ENCODE data around the gene TJP2.

Gene TJP2

GRCh38 chr9:69202556-69202955 is 28.5 kb downstream of the TJP2 start:
- no peak for DNase-seq (ENCODE audit: low read depth, low spot score)
- Histone ChIP-seq H3K9me3 (ENCODE audit: insufficient read depth, low read length) (no peaks in the 10 kb centered on the region), H3K9ac (ENCODE audit: insufficient read length, low read depth) (no peak overlapping the region), H3K27me3 (ENCODE audit: insufficient read depth, insufficient read length) (no peaks in the 10 kb centered on the region), H3K4me1 (ENCODE audit: insufficient read depth, insufficient read length) (peaks cover 3% of the 10 kb centered on the region), H3K4me3 (ENCODE audit: insufficient read length, low read depth) (no peak overlapping the region), H3K36me3 (ENCODE audit: insufficient read depth, insufficient read length, low read length) (peaks cover 3% of the 10 kb centered on the region)
- TF ChIP-seq YY1 (IDR thresholded peaks at IDR 0.05; ENCODE audit: insufficient read depth, insufficient read length) = no peak
- no peak for TF ChIP-seq SUZ12 (IDR thresholded peaks at IDR 0.05; ENCODE audit: extremely low read depth, insufficient read depth, insufficient read length)
- no peak for TF ChIP-seq ZNF274 (IDR thresholded peaks at IDR 0.05; ENCODE audit: low read depth, low read length)

DNA sequence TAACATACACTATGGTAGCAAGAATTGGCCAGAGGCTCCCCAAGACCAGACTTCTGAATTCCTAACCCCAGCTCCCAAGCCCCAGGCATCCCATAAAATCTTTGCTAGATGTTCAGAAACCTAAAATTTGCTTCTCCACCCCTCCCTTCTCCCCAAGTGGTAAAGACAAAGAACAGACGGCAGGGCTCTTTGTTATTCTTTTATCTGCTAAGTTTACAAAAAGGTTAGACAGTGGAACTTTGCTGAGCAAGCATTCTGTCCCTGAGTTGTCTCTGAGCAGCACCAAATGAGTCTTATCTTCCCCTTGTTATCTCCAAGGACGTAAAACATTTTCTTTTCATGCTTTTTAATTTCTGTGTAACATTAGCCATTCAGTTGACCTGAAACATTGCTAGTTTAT is 30.2 kb downstream of the TJP2 start:
- Histone ChIP-seq H3K4me3 (ENCODE audit: insufficient read length, low read depth) (no peak overlapping the region), H3K9me3 (ENCODE audit: insufficient read depth, low read length) (no peaks in the 10 kb centered on the region), H3K36me3 (ENCODE audit: insufficient read depth, insufficient read length, low read length) (peaks cover 3% of the 10 kb centered on the region), H3K4me1 (ENCODE audit: insufficient read depth, insufficient read length) (peaks cover 3% of the 10 kb centered on the region), H3K9ac (ENCODE audit: insufficient read length, low read depth) (no peak overlapping the region), H3K27me3 (ENCODE audit: insufficient read depth, insufficient read length) (no peaks in the 10 kb centered on the region)
- no peak for DNase-seq (ENCODE audit: low read depth, low spot score)
- TF ChIP-seq YY1 (IDR thresholded peaks at IDR 0.05; ENCODE audit: insufficient read depth, insufficient read length) = no peak
- TF ChIP-seq ZNF274 (IDR thresholded peaks at IDR 0.05; ENCODE audit: low read depth, low read length) = no peak
- TF ChIP-seq SUZ12 (IDR thresholded peaks at IDR 0.05; ENCODE audit: extremely low read depth, insufficient read depth, insufficient read length) = no peak

- H3K9me3 ChIP-seq (ENCODE audit: insufficient read depth, low read length) = no peaks in the 10 kb centered on the region
- peaks cover 3% of the 10 kb centered on the region for H3K4me1 ChIP-seq (ENCODE audit: insufficient read depth, insufficient read length)
- TF ChIP-seq ZNF274 (IDR thresholded peaks at IDR 0.05; ENCODE audit: low read depth, low read length) = no peak
- no peak for TF ChIP-seq SUZ12 (IDR thresholded peaks at IDR 0.05; ENCODE audit: extremely low read depth, insufficient read depth, insufficient read length)
- TF ChIP-seq YY1 (IDR thresholded peaks at IDR 0.05; ENCODE audit: insufficient read depth, insufficient read length) = no peak
- H3K4me3 ChIP-seq (ENCODE audit: insufficient read length, low read depth) = no peak overlapping the region
- no peak for DNase-seq (ENCODE audit: low read depth, low spot score)
- no peak overlapping the region for H3K9ac ChIP-seq (ENCODE audit: insufficient read length, low read depth)
- peaks cover 3% of the 10 kb centered on the region for H3K36me3 ChIP-seq (ENCODE audit: insufficient read depth, insufficient read length, low read length)
- no peaks in the 10 kb centered on the region for H3K27me3 ChIP-seq (ENCODE audit: insufficient read depth, insufficient read length)
Measured at GRCh38 chr9:69204849-69205248, 30.8 kb downstream of the TJP2 start.

GRCh38 chr9:69206047-69206446 is 32.0 kb downstream of the TJP2 start:
- H3K9ac ChIP-seq (ENCODE audit: insufficient read length, low read depth) = no peak overlapping the region
- peaks cover 3% of the 10 kb centered on the region for H3K4me1 ChIP-seq (ENCODE audit: insufficient read depth, insufficient read length)
- no peaks in the 10 kb centered on the region for H3K27me3 ChIP-seq (ENCODE audit: insufficient read depth, insufficient read length)
- H3K9me3 ChIP-seq (ENCODE audit: insufficient read depth, low read length) = no peaks in the 10 kb centered on the region
- TF ChIP-seq ZNF274 (IDR thresholded peaks at IDR 0.05; ENCODE audit: low read depth, low read length) (no peak), YY1 (IDR thresholded peaks at IDR 0.05; ENCODE audit: insufficient read depth, insufficient read length) (no peak), SUZ12 (IDR thresholded peaks at IDR 0.05; ENCODE audit: extremely low read depth, insufficient read depth, insufficient read length) (no peak)
- peaks cover 3% of the 10 kb centered on the region for H3K36me3 ChIP-seq (ENCODE audit: insufficient read depth, insufficient read length, low read length)
- no peak overlapping the region for H3K4me3 ChIP-seq (ENCODE audit: insufficient read length, low read depth)
- no peak for DNase-seq (ENCODE audit: low read depth, low spot score)

DNA sequence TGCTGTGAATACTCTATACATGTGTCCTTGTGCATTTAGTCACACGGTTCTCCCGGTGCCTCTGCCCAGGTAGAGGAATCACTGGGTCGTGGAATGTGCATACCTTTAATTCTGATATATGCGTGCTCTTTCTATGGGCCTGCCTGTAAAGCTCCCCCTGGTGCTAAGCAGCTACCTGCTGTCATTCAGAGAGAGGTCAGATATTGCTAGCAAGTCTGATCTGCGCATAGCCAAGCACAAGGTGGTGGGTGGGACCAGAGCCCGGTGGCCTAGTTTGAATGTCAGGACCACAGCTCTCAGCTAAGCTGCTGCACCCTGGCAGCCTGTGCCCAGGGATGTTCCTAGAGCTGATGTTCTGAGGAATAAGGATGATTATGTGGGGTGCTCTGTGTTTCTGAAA is 33.4 kb downstream of the TJP2 start:
- Histone ChIP-seq H3K9me3 (ENCODE audit: insufficient read depth, low read length) (no peaks in the 10 kb centered on the region), H3K36me3 (ENCODE audit: insufficient read depth, insufficient read length, low read length) (no peaks in the 10 kb centered on the region), H3K4me3 (ENCODE audit: insufficient read length, low read depth) (no peak overlapping the region), H3K9ac (ENCODE audit: insufficient read length, low read depth) (no peak overlapping the region), H3K4me1 (ENCODE audit: insufficient read depth, insufficient read length) (peaks cover 3% of the 10 kb centered on the region), H3K27me3 (ENCODE audit: insufficient read depth, insufficient read length) (no peaks in the 10 kb centered on the region)
- TF ChIP-seq SUZ12 (IDR thresholded peaks at IDR 0.05; ENCODE audit: extremely low read depth, insufficient read depth, insufficient read length) (no peak), ZNF274 (IDR thresholded peaks at IDR 0.05; ENCODE audit: low read depth, low read length) (no peak), YY1 (IDR thresholded peaks at IDR 0.05; ENCODE audit: insufficient read depth, insufficient read length) (no peak)
- DNase-seq (ENCODE audit: low read depth, low spot score) = no peak

DNA sequence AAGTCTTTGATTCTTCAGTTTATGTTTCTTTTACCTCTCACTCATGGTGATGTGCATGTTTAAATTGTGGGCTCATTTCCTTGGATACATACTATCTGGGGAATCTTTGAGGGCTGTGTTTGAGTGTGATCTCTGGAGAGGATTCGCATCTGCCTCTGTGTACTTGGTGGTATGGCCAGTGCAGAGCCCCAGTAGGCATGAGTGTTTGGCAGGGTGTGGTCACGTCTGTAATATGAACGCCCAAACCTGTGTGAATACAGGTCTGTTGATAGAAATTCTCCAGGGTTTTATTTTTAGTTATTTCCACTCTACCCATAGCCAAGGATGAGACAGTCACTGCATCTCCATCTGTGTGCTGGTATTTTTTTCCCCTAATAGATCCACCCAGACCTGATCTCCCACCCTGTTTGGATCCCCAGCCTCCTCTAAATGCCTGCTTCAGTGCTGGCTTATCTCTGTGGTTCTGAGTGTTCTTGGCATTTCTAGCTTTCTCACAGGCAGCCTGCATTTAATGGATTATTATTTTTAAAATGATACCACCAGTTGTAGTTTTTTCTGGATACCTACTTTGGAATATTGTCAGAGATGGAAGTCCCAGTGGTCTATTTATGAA is 37.5 kb downstream of the TJP2 start:
- Histone ChIP-seq H3K4me3 (ENCODE audit: insufficient read length, low read depth) (no peak overlapping the region), H3K4me1 (ENCODE audit: insufficient read depth, insufficient read length) (no peaks in the 10 kb centered on the region), H3K27me3 (ENCODE audit: insufficient read depth, insufficient read length) (no peaks in the 10 kb centered on the region), H3K36me3 (ENCODE audit: insufficient read depth, insufficient read length, low read length) (no peaks in the 10 kb centered on the region), H3K9me3 (ENCODE audit: insufficient read depth, low read length) (no peaks in the 10 kb centered on the region), H3K9ac (ENCODE audit: insufficient read length, low read depth) (no peak overlapping the region)
- no peak for DNase-seq (ENCODE audit: low read depth, low spot score)
- TF ChIP-seq YY1 (IDR thresholded peaks at IDR 0.05; ENCODE audit: insufficient read depth, insufficient read length) (no peak), ZNF274 (IDR thresholded peaks at IDR 0.05; ENCODE audit: low read depth, low read length) (no peak), SUZ12 (IDR thresholded peaks at IDR 0.05; ENCODE audit: extremely low read depth, insufficient read depth, insufficient read length) (no peak)

DNA sequence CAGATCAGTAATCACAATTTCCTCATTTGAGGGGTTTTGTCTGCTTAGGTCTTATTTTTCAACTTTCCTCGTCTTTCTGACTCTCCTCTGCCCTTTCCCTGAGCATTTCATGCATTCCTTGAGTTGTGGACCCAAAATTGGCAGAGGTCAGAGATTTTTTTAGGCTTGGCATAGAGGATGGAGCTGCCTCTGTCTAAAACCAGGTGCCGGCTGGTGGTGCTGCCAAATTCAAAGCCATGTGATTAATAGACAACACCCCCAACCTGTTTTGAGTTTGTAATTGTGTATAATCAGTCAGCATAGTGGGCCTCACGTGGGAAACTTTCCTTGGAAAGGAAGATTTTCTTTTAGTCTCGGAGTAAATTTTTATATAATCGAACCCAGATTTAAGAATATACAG is 39.6 kb downstream of the TJP2 start:
- Histone ChIP-seq H3K4me1 (ENCODE audit: insufficient read depth, insufficient read length) (no peaks in the 10 kb centered on the region), H3K36me3 (ENCODE audit: insufficient read depth, insufficient read length, low read length) (peaks cover 16% of the 10 kb centered on the region), H3K9ac (ENCODE audit: insufficient read length, low read depth) (no peak overlapping the region), H3K27me3 (ENCODE audit: insufficient read depth, insufficient read length) (no peaks in the 10 kb centered on the region), H3K4me3 (ENCODE audit: insufficient read length, low read depth) (no peak overlapping the region), H3K9me3 (ENCODE audit: insufficient read depth, low read length) (no peaks in the 10 kb centered on the region)
- no peak for DNase-seq (ENCODE audit: low read depth, low spot score)
- TF ChIP-seq SUZ12 (IDR thresholded peaks at IDR 0.05; ENCODE audit: extremely low read depth, insufficient read depth, insufficient read length) = no peak
- no peak for TF ChIP-seq ZNF274 (IDR thresholded peaks at IDR 0.05; ENCODE audit: low read depth, low read length)
- no peak for TF ChIP-seq YY1 (IDR thresholded peaks at IDR 0.05; ENCODE audit: insufficient read depth, insufficient read length)

Data from NT2/D1 (cell line).